ENCODE measurements around the gene MORF4L1. TPM values are rescaled to one million over a fixed set of nuclear protein-coding genes. Genes with fewer than 3 reads are reported as not detected.
A peak's percentile ranks its signal among the peaks of the same experiment; 100 is the strongest.

Gene MORF4L1
- total and polyA plus RNA-seq, 3 donors from 2014 or later = 413 to 1,132 (median 414) TPM

GRCh38 chr15:78913012-78913411 is 40.3 kb downstream of the MORF4L1 start:
- TF ChIP-seq POLR2A (IDR thresholded peaks at IDR 0.05) (no peak), CTCF (IDR thresholded peaks at IDR 0.05) (no peak)
- H3K36me3 ChIP-seq (ENCODE audit: low read depth, missing control alignments) = no peaks in the 10 kb centered on the region
- intact Hi-C loops (cut with DNase I; ENCODE audit: low total_unique reads) = no loop called here
- no peak overlapping the region for H3K4me3 ChIP-seq
- peak overlapping the region in 1 of 2 donors; percentile 83 for H3K27ac ChIP-seq
- 88 to 100% methylated on average over 3 of the region's 3 CpGs for WGBS, 2 donors
- H3K27me3 ChIP-seq = no peaks in the 10 kb centered on the region
- H3K4me1 ChIP-seq = peaks cover 38% of the 10 kb centered on the region
- no peaks in the 10 kb centered on the region for H3K9me3 ChIP-seq
- no peak for DNase-seq

- 44 to 49% methylated on average over 12 to 13 of the region's 13 CpGs for WGBS, 2 donors
- TF ChIP-seq POLR2A (IDR thresholded peaks at IDR 0.05) (no peak), CTCF (IDR thresholded peaks at IDR 0.05) (peak; percentile 59 to 70 (median 63))
- DNase-seq = peak; percentile 81
- Histone ChIP-seq H3K4me3 (no peak overlapping the region), H3K36me3 (ENCODE audit: low read depth, missing control alignments) (no peaks in the 10 kb centered on the region), H3K27me3 (no peaks in the 10 kb centered on the region), H3K4me1 (peaks cover 38% of the 10 kb centered on the region), H3K9me3 (no peaks in the 10 kb centered on the region), H3K27ac (peak overlapping the region; percentile 73 to 83)
- intact Hi-C loops (cut with DNase I; ENCODE audit: low total_unique reads) = no loop called here
Observed at GRCh38 chr15:78914027-78914764, 41.5 kb downstream of the MORF4L1 start.

DNA sequence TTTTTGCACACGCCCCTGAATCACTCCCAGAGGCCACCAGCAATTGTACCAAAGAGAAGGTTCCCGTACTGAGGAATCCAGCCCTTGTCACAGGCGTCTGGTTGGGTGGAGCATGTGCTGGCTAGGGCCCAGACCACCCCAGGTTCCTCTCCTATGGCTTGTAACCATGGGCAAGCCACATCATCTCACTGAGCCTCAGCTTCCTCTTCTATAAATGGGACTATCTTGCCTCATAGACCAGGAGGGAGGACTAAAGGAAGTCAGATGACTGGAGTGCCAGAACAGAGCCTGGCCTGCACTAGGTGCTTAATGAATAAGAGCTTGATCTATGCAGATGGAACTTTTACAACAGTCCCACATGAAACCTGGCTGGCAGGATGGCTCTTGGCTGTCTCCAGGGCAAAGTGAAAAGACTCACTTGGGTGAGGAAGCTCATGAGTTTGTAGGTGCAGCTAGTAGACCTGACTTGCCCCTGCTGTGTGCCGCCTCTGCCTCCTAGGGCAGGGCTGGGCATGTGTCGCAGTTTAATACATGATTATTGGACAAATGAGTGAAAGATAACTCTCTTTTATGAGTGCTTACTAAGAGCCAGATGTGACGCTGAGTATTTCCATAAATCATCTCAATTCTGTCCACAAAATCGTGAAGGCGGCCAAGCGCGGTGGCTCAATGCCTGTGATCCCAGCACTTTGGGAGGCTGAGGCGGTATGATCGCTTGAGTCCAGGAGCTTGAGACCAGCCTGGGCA is 42.8 kb downstream of the MORF4L1 start:
- WGBS, 2 donors = 85 to 86% methylated on average over 11 to 12 of the region's 12 CpGs
- Histone ChIP-seq H3K36me3 (ENCODE audit: low read depth, missing control alignments) (no peaks in the 10 kb centered on the region), H3K9me3 (no peaks in the 10 kb centered on the region), H3K27ac (peak overlapping the region; percentile 73 to 83), H3K4me3 (no peak overlapping the region), H3K4me1 (peaks cover 31% of the 10 kb centered on the region), H3K27me3 (no peaks in the 10 kb centered on the region)
- intact Hi-C loops (cut with DNase I; ENCODE audit: low total_unique reads) = no loop called here
- DNase-seq = peak; percentile 47
- no peak for TF ChIP-seq POLR2A (IDR thresholded peaks at IDR 0.05)
- TF ChIP-seq CTCF (IDR thresholded peaks at IDR 0.05) = no peak

- intact Hi-C loops (cut with DNase I; ENCODE audit: low total_unique reads) = no loop called here
- Histone ChIP-seq H3K27ac (peak overlapping the region; percentile 48 to 83), H3K9me3 (no peaks in the 10 kb centered on the region), H3K27me3 (no peaks in the 10 kb centered on the region), H3K4me1 (peaks cover 31% of the 10 kb centered on the region), H3K4me3 (no peak overlapping the region), H3K36me3 (ENCODE audit: low read depth, missing control alignments) (no peaks in the 10 kb centered on the region)
- WGBS, 2 donors = 68 to 77% methylated on average over 4 of the region's 4 CpGs
- DNase-seq = no peak
- TF ChIP-seq POLR2A (IDR thresholded peaks at IDR 0.05) = no peak
- TF ChIP-seq CTCF (IDR thresholded peaks at IDR 0.05) = no peak
Observed at GRCh38 chr15:78916088-78916487, 43.4 kb downstream of the MORF4L1 start.
